ENCODE data around the gene KIF26A.

Gene KIF26A

DNA sequence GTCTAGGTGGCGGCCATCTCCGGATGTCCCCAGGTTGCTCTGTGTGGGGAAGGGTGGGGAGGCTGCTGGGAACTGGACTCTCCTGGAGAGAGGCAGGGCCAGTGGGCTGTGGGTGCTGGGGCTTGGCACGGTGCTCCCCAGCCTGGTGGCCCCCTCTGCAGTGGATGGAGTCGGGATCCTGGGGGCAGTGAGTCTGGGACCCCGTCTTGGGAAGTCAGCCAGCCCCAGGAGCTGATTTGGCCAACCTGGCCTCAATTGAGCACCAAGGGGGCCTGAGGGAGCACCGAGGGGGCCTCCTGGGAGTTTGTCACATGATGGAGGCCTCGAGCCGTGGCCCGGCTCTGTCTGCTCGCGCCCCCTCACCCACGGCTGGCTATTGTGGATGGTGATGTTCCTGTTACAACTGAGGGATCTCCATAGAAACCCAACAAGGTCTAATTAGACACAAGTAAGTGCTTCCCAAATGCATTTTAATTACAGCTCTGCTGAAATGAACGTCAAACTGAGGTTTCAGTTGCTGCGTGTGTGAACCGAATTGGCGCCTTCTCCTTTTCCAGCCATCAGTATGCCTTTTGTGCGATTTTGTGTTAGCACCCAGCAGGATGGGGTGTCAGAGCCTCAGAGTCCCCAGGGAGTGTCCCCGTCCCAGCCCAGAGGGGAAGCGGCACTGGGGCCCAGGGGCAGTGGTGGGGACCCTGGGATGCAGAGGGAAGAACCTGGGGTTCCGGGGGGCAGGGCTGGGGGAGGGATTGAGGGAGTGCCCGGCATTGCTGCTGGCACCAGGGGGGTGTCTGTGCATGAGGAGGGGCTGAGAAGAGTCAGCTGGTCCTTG lies 71.8 kb downstream of the KIF26A start:
- DNase-seq = no peak
- H3K9me3 ChIP-seq (ENCODE audit: control extremely low read depth in 1 of 5, control insufficient read depth in 4 of 5, insufficient read depth in 2 of 5, low read depth in 1 of 5, low read length in 4 of 5) = no peaks in the 10 kb centered on the region
- ChIA-PET CTCF (no interaction called here), POLR2A (no interaction called here)
- H3K27ac ChIP-seq (ENCODE audit: insufficient read depth in 1 of 2, low read depth in 1 of 2, low read length in 2 of 2, poor library complexity in 1 of 2, severe bottlenecking in 2 of 2) = no peak overlapping the region
- no peaks in the 10 kb centered on the region for H3K4me1 ChIP-seq (ENCODE audit: control extremely low read depth in 1 of 4, control insufficient read depth in 4 of 4, insufficient read depth in 4 of 4, low read length in 3 of 4)
- no peak overlapping the region for H3K4me3 ChIP-seq (ENCODE audit: control insufficient read depth in 1 of 7, extremely low read depth in 1 of 7, insufficient read depth in 4 of 7, low read depth in 2 of 7, low read length in 6 of 7)
- no peaks in the 10 kb centered on the region for H3K36me3 ChIP-seq (ENCODE audit: control insufficient read depth in 4 of 4, insufficient read depth in 4 of 4, low read length in 3 of 4)
- 85% methylated on average over 14 of the region's 21 CpGs for WGBS (ENCODE audit: insufficient coverage)
- H3K27me3 ChIP-seq (replicated peaks in 2 of 5; ENCODE audit: control insufficient read depth in 4 of 5, insufficient read depth in 5 of 5, low read length in 4 of 5) = peaks cover 0 to 12% (median 0%) of the 10 kb centered on the region in 5 experiments

DNA sequence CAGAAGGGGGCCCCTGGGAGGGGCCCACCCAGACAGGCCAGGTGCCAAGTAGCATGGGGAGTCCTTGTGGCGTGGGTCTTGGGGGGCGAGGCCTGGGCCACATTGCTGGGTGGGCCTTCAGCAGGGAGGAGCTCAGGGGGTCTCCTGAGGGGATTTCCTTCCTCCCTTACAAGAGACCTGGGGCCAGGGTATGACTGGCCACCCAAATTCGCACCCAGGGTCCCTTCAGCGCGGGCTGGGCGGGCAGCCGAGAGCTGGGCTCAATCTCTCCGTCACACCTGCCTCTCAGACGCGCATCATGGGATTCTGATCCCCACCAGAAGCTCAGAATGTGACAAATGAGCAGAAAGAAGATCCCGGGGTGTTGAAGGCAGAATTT lies 72.4 kb downstream of the KIF26A start:
- Histone ChIP-seq H3K4me3 (ENCODE audit: control insufficient read depth in 1 of 7, extremely low read depth in 1 of 7, insufficient read depth in 4 of 7, low read depth in 2 of 7, low read length in 6 of 7) (no peak overlapping the region), H3K9me3 (ENCODE audit: control extremely low read depth in 1 of 5, control insufficient read depth in 4 of 5, insufficient read depth in 2 of 5, low read depth in 1 of 5, low read length in 4 of 5) (no peaks in the 10 kb centered on the region), H3K36me3 (ENCODE audit: control insufficient read depth in 4 of 4, insufficient read depth in 4 of 4, low read length in 3 of 4) (no peaks in the 10 kb centered on the region), H3K27me3 (replicated peaks in 2 of 5; ENCODE audit: control insufficient read depth in 4 of 5, insufficient read depth in 5 of 5, low read length in 4 of 5) (peaks cover 0 to 17% (median 0%) of the 10 kb centered on the region in 5 experiments), H3K4me1 (ENCODE audit: control extremely low read depth in 1 of 4, control insufficient read depth in 4 of 4, insufficient read depth in 4 of 4, low read length in 3 of 4) (no peaks in the 10 kb centered on the region), H3K27ac (ENCODE audit: insufficient read depth in 1 of 2, low read depth in 1 of 2, low read length in 2 of 2, poor library complexity in 1 of 2, severe bottlenecking in 2 of 2) (no peak overlapping the region)
- DNase-seq = no peak
- 87% methylated on average over 9 of the region's 11 CpGs for WGBS (ENCODE audit: insufficient coverage)
- POLR2A ChIA-PET = no interaction called here
- CTCF ChIA-PET = no interaction called here

DNA sequence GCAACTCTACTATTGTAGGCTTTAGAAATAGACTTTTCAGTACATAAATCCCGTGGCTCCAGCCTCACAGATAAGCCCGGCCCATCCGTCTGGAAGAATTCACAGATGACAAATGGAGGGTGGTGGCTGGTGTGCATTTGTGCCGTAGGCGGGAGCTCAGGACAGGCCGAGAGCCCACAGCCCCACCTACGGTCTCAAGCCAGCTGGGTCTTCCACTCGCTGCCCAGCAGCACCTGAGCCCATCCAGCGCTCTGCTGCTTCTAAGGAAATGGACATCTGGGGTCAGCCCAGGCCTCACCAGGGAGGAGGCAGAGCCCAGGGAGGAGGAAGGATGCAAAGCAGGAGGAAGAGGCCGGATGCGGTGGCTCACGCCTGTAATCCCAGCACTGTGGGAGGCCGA lies 72.8 kb downstream of the KIF26A start:
- Histone ChIP-seq H3K4me3 (ENCODE audit: control insufficient read depth in 1 of 7, extremely low read depth in 1 of 7, insufficient read depth in 4 of 7, low read depth in 2 of 7, low read length in 6 of 7) (no peak overlapping the region), H3K36me3 (ENCODE audit: control insufficient read depth in 4 of 4, insufficient read depth in 4 of 4, low read length in 3 of 4) (no peaks in the 10 kb centered on the region), H3K27ac (ENCODE audit: insufficient read depth in 1 of 2, low read depth in 1 of 2, low read length in 2 of 2, poor library complexity in 1 of 2, severe bottlenecking in 2 of 2) (no peak overlapping the region), H3K9me3 (ENCODE audit: control extremely low read depth in 1 of 5, control insufficient read depth in 4 of 5, insufficient read depth in 2 of 5, low read depth in 1 of 5, low read length in 4 of 5) (no peaks in the 10 kb centered on the region), H3K4me1 (ENCODE audit: control extremely low read depth in 1 of 4, control insufficient read depth in 4 of 4, insufficient read depth in 4 of 4, low read length in 3 of 4) (no peaks in the 10 kb centered on the region), H3K27me3 (replicated peaks in 2 of 5; ENCODE audit: control insufficient read depth in 4 of 5, insufficient read depth in 5 of 5, low read length in 4 of 5) (peaks cover 0 to 18% (median 0%) of the 10 kb centered on the region in 5 experiments)
- ChIA-PET CTCF (no interaction called here), POLR2A (no interaction called here)
- no peak for DNase-seq
- 95% methylated on average over 11 of the region's 13 CpGs for WGBS (ENCODE audit: insufficient coverage)

DNA sequence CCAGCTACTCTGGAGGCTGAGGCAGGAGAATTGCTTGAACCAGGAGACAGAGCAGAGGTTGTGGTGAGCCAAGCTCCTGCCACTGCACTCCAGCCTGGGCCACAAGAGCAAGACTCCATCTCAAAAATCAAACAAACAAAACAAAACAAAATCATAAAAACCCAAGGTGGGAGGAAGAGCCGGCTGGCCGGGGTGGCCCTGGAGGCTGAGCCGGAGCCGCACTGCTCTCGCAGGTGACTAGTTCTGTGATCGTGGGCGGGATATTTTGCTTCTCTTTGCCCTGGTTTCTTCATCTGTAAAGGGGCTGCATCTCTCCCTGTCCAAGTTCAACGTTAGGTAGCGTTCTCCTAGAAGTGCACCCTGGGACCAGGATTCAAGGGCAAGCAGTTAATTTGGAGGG lies 73.4 kb downstream of the KIF26A start:
- Histone ChIP-seq H3K9me3 (ENCODE audit: control extremely low read depth in 1 of 5, control insufficient read depth in 4 of 5, insufficient read depth in 2 of 5, low read depth in 1 of 5, low read length in 4 of 5) (no peaks in the 10 kb centered on the region), H3K27me3 (replicated peaks in 2 of 5; ENCODE audit: control insufficient read depth in 4 of 5, insufficient read depth in 5 of 5, low read length in 4 of 5) (peaks cover 0 to 19% (median 0%) of the 10 kb centered on the region in 5 experiments), H3K4me1 (ENCODE audit: control extremely low read depth in 1 of 4, control insufficient read depth in 4 of 4, insufficient read depth in 4 of 4, low read length in 3 of 4) (no peaks in the 10 kb centered on the region), H3K27ac (ENCODE audit: insufficient read depth in 1 of 2, low read depth in 1 of 2, low read length in 2 of 2, poor library complexity in 1 of 2, severe bottlenecking in 2 of 2) (no peak overlapping the region), H3K36me3 (ENCODE audit: control insufficient read depth in 4 of 4, insufficient read depth in 4 of 4, low read length in 3 of 4) (no peaks in the 10 kb centered on the region), H3K4me3 (ENCODE audit: control insufficient read depth in 1 of 7, extremely low read depth in 1 of 7, insufficient read depth in 4 of 7, low read depth in 2 of 7, low read length in 6 of 7) (no peak overlapping the region)
- 100% methylated on average over 8 of the region's 9 CpGs for WGBS (ENCODE audit: insufficient coverage)
- DNase-seq = no peak
- ChIA-PET CTCF (no interaction called here), POLR2A (no interaction called here)

DNA sequence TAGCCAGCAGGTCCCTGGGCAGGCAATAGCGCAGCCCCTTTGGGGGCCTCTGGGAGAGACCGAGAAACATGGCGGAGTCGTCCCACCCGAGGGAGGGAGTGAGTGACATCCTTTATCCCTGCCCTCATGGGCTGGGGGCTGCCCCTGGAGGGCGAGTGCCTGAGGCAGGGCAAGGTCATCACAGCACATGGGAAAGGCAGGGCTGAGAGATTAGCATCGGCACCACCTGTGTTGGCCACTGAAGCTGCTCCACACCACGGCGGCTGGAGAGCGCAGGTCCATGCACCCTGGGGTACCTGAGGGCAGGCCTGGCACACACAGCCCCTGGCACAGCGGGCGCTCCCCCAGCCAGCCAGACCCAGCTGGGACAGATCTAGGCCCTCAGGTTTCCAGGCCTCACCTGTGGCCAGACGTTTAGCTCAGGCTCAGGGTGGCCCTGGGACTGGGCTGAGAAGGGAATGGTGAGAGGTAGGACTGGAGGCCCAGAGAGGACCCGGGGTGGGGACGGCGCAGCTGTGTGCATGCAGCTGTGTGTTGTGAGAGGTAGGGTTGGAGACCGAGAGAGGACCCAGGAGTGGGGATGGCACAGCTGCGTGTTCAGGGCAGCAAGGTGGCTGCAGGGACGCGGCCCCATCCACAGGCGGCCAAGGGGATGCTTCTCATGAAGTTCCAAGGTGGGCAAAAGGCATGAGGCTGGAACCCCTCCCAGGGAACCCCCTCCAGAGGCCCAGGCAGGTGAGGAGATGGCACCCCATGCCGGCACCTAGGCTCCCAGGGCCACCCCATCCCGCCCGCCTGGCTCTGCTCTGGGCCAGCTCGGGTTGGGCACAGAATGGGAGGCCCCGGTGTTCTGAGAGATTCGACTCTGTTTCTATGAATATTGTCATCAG lies 74.1 kb downstream of the KIF26A start:
- H3K9me3 ChIP-seq (ENCODE audit: control extremely low read depth in 1 of 5, control insufficient read depth in 4 of 5, insufficient read depth in 2 of 5, low read depth in 1 of 5, low read length in 4 of 5) = no peaks in the 10 kb centered on the region
- ChIA-PET POLR2A (no interaction called here), CTCF (no interaction called here)
- no peak for DNase-seq
- no peaks in the 10 kb centered on the region for H3K4me1 ChIP-seq (ENCODE audit: control extremely low read depth in 1 of 4, control insufficient read depth in 4 of 4, insufficient read depth in 4 of 4, low read length in 3 of 4)
- no peaks in the 10 kb centered on the region for H3K36me3 ChIP-seq (ENCODE audit: control insufficient read depth in 4 of 4, insufficient read depth in 4 of 4, low read length in 3 of 4)
- 93% methylated on average over 23 of the region's 27 CpGs for WGBS (ENCODE audit: insufficient coverage)
- H3K27me3 ChIP-seq (replicated peaks in 2 of 5; ENCODE audit: control insufficient read depth in 4 of 5, insufficient read depth in 5 of 5, low read length in 4 of 5) = peaks cover 0 to 19% (median 0%) of the 10 kb centered on the region in 5 experiments
- H3K27ac ChIP-seq (ENCODE audit: insufficient read depth in 1 of 2, low read depth in 1 of 2, low read length in 2 of 2, poor library complexity in 1 of 2, severe bottlenecking in 2 of 2) = no peak overlapping the region
- no peak overlapping the region for H3K4me3 ChIP-seq (ENCODE audit: control insufficient read depth in 1 of 7, extremely low read depth in 1 of 7, insufficient read depth in 4 of 7, low read depth in 2 of 7, low read length in 6 of 7)

DNA sequence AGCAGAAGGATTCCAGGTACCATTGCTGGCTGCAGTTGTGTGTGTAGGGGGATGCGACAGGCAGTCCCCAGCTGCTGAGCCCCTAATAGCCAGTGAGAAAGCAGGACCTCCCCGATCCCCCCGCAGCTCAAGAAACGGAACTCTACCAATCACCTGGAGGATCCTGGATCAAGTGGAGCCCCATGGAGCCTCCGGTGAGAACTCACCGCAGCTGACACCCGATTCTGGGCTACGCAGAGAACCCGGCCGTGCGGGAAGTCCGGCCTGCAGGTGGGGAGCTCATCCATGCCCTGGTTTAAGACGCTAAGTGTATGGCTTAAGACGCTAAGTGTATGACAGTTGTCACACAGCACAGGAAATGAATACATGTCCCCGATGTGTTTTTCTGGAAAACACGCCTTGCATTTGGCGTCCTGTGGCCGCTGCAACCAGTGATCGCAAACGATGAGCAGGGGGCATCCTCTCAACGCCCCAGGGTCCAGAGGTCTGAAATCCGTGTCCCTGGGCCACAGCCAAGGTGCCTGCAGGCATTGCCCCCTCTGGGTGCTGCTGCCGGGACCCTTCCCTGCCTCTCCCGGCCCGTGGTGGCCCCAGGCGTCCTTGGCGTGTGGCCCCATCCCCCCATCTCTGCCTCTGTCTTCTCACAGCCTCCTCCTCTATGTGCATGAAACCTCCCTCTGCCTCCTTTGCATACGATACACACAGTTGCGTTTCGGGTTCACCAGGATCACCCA lies 75.1 kb downstream of the KIF26A start:
- POLR2A ChIA-PET = no interaction called here
- CTCF ChIA-PET = no interaction called here

More for the DNA sequence above, 75.1 kb downstream of the KIF26A start:
- H3K4me1 ChIP-seq (ENCODE audit: control extremely low read depth in 1 of 4, control insufficient read depth in 4 of 4, insufficient read depth in 4 of 4, low read length in 3 of 4) = no peaks in the 10 kb centered on the region
- 97% methylated on average over 30 of the region's 30 CpGs for WGBS (ENCODE audit: insufficient coverage)
- H3K4me3 ChIP-seq (ENCODE audit: control insufficient read depth in 1 of 7, extremely low read depth in 1 of 7, insufficient read depth in 4 of 7, low read depth in 2 of 7, low read length in 6 of 7) = no peak overlapping the region
- no peak overlapping the region for H3K27ac ChIP-seq (ENCODE audit: insufficient read depth in 1 of 2, low read depth in 1 of 2, low read length in 2 of 2, poor library complexity in 1 of 2, severe bottlenecking in 2 of 2)
- peaks cover 0 to 24% (median 0%) of the 10 kb centered on the region in 5 experiments for H3K27me3 ChIP-seq (replicated peaks in 2 of 5; ENCODE audit: control insufficient read depth in 4 of 5, insufficient read depth in 5 of 5, low read length in 4 of 5)
- no peaks in the 10 kb centered on the region for H3K9me3 ChIP-seq (ENCODE audit: control extremely low read depth in 1 of 5, control insufficient read depth in 4 of 5, insufficient read depth in 2 of 5, low read depth in 1 of 5, low read length in 4 of 5)
- no peaks in the 10 kb centered on the region for H3K36me3 ChIP-seq (ENCODE audit: control insufficient read depth in 4 of 4, insufficient read depth in 4 of 4, low read length in 3 of 4)
- DNase-seq = no peak
